ENCODE measurements around the gene RCCD1. TPM values are rescaled to one million over a fixed set of nuclear protein-coding genes. Genes with fewer than 3 reads are reported as not detected.

Gene RCCD1
- total RNA-seq, 1 experiment from 2014 or later, result 27.5 TPM

- no peaks in the 10 kb centered on the region for H3K27me3 ChIP-seq
- H3K4me3 ChIP-seq, result no peak overlapping the region
- DNase-seq, result no peak
- peaks cover 90% of the 10 kb centered on the region for H3K36me3 ChIP-seq
- no peaks in the 10 kb centered on the region for H3K9me3 ChIP-seq
Observed at GRCh38 chr15:90974216-90974615, 19.5 kb downstream of the RCCD1 start.

GRCh38 chr15:90979582-90979981 lies 24.9 kb downstream of the RCCD1 start:
- no peaks in the 10 kb centered on the region for H3K27me3 ChIP-seq
- H3K4me3 ChIP-seq, result no peak overlapping the region
- no peak for DNase-seq
- peaks cover 96% of the 10 kb centered on the region for H3K36me3 ChIP-seq
- no peaks in the 10 kb centered on the region for H3K9me3 ChIP-seq

GRCh38 chr15:90981681-90982080 lies 27.0 kb downstream of the RCCD1 start:
- H3K9me3 ChIP-seq, result no peaks in the 10 kb centered on the region
- H3K36me3 ChIP-seq, result peaks cover 88% of the 10 kb centered on the region
- H3K27me3 ChIP-seq, result no peaks in the 10 kb centered on the region
- DNase-seq, result no peak
- no peak overlapping the region for H3K4me3 ChIP-seq

- H3K27me3 ChIP-seq, result no peaks in the 10 kb centered on the region
- no peaks in the 10 kb centered on the region for H3K9me3 ChIP-seq
- DNase-seq, result no peak
- peaks cover 83% of the 10 kb centered on the region for H3K36me3 ChIP-seq
- H3K4me3 ChIP-seq, result no peak overlapping the region
Observed at GRCh38 chr15:90982135-90982534, 27.5 kb downstream of the RCCD1 start.

GRCh38 chr15:90986790-90987507 lies 32.3 kb downstream of the RCCD1 start:
- H3K36me3 ChIP-seq, result peaks cover 55% of the 10 kb centered on the region
- H3K9me3 ChIP-seq, result no peaks in the 10 kb centered on the region
- no peak overlapping the region for H3K4me3 ChIP-seq
- no peak for DNase-seq
- H3K27me3 ChIP-seq, result no peaks in the 10 kb centered on the region

DNA sequence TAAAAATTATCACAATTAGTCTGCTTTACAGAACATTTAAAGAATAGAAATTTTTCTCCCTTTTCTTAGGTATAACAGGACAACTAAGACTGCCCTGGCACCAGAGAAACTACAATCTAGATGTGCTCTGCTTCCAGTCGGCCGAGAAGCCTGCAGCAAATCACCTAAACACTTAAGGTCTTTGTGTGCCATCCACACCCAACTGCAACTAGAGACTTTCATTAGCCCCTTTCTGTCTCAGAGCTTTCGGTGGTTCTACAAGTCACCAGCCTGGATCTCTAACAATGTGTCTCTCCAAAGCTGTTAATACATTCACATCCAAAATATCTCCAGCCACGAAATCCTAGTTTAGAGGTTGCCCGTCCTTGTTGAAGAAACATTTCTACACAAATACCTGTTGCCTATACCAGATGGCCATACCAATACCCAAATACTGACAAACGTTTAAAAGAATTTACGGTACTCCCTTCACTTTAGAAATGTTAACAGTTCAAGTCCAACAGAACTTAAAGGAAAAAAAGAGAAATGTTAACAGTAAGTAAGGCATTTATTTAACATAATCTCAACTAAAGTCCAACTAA lies 33.0 kb downstream of the RCCD1 start:
- H3K9me3 ChIP-seq, result no peaks in the 10 kb centered on the region
- no peak overlapping the region for H3K4me3 ChIP-seq
- H3K27me3 ChIP-seq, result no peaks in the 10 kb centered on the region
- no peak for DNase-seq
- peaks cover 55% of the 10 kb centered on the region for H3K36me3 ChIP-seq

DNA sequence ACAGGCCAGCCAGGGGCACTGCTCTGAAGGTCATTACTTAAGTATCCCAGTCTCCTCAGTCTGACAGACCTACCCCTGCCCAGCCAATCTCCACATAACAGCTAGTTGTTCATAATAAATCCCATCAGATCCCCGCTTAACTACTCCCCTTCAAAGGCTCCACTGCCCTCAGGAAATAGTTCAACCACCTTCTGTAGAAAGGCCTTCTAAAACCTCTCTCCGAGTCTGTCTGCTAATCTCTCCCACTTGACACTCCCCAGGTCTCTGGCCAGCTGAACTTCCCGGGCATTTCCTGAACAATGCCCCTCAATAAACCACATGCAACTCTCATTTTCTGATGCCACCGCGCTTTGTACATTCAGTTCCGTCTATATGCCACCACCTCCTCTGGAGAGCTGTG lies 33.6 kb downstream of the RCCD1 start:
- 0 out of 2 replicates have a peak overlapping the region, but pooled peaks have one; percentile 1 for H3K4me3 ChIP-seq
- H3K36me3 ChIP-seq, result peaks cover 50% of the 10 kb centered on the region
- no peaks in the 10 kb centered on the region for H3K27me3 ChIP-seq
- DNase-seq, result no peak
- H3K9me3 ChIP-seq, result no peaks in the 10 kb centered on the region

DNA sequence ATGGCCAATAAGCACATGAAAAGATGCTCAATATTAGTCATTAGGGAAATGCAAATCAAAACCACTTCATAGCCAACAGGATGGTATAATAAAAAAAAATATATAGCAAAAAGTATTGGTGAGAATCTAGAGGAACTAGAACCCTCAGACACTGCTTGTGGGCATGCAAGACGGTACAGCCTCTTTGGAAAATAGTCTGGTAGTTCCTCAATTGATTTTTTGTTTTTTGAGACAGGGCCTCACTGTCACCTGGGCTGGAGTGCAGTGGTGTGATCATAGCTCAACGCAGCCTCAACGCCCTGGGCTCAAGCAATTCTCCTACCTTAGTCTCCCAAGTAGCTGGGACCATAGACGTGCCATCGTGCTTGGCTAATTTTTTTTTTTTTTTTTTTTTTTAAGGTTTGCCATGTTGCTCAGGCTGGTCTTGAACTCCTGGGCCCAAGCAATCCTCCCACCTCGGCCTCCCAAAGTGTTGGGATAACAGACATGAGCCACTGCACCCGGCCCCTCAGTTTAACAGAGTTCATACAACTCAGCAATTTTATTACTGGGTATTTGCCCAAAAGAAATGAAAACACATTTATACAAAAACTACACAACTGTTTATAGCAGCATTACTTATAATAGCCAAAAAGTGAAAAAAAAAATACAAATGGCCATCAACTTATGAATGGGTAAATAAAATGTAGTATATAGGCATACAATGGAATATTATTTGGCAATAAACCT lies 34.5 kb downstream of the RCCD1 start:
- H3K27me3 ChIP-seq, result no peaks in the 10 kb centered on the region
- no peak for DNase-seq
- no peak overlapping the region for H3K4me3 ChIP-seq
- no peaks in the 10 kb centered on the region for H3K9me3 ChIP-seq
- peaks cover 42% of the 10 kb centered on the region for H3K36me3 ChIP-seq

- no peak for DNase-seq
- Histone ChIP-seq H3K9me3 (no peaks in the 10 kb centered on the region), H3K27me3 (no peaks in the 10 kb centered on the region), H3K4me3 (no peak overlapping the region), H3K36me3 (peaks cover 36% of the 10 kb centered on the region)
Observed at GRCh38 chr15:90990446-90990845, 35.8 kb downstream of the RCCD1 start.

DNA sequence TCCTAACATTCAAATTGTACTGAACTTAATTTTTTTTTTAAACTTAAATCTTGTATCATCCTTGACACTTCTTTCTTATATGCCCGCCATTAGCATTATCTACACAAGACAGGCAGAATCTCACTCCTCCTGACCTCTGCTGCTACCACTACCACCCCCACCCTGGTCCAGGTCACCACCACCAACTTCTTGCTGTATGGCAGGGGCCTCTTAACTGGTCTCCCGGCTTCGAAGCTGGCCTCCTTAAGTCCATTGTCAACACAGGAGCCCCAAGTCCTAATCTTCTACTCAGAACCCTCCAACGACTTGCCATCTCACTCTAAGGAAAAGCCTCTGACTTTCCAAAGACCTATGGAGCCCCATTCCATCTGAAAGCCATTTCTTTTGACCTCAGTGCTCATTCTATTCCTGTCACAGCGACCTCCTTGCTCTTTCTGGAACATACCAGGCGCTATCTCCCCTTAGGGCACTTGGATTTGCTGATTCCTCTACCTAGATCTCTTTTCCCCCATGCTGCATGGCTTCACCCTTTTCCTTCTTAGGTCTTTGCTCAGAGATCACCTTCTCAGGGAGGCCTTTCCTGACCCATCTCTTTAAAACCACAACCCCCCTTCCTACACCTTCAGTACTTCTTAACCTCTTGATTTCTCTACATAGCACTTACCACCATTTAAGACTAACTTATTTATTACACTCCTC lies 37.1 kb downstream of the RCCD1 start:
- peak overlapping the region; percentile 94; the same call in 1 of the 2 replicates for H3K4me3 ChIP-seq
- peaks cover 26% of the 10 kb centered on the region for H3K36me3 ChIP-seq
- H3K27me3 ChIP-seq, result no peaks in the 10 kb centered on the region
- DNase-seq, result no peak
- H3K9me3 ChIP-seq, result no peaks in the 10 kb centered on the region

- Histone ChIP-seq H3K9me3 (no peaks in the 10 kb centered on the region), H3K4me3 (peak overlapping the region; percentile 94), H3K27me3 (no peaks in the 10 kb centered on the region), H3K36me3 (peaks cover 29% of the 10 kb centered on the region)
- DNase-seq, result peak; percentile 16
Observed at GRCh38 chr15:90994059-90994416, 39.4 kb downstream of the RCCD1 start.

- Histone ChIP-seq H3K9me3 (no peaks in the 10 kb centered on the region), H3K27me3 (no peaks in the 10 kb centered on the region), H3K36me3 (peaks cover 33% of the 10 kb centered on the region), H3K4me3 (peak within 1 kb of the TSS; percentile 94)
- DNase-seq, result peak; percentile 99
Observed at GRCh38 chr15:90994417-90995311, 40.0 kb downstream of the RCCD1 start, which contains the start of gene PRC1. PRC1 (minus strand) TSS chr15:90994535; CDS start chr15:90994417, 118 bp downstream.

- Histone ChIP-seq H3K27me3 (no peaks in the 10 kb centered on the region), H3K9me3 (no peaks in the 10 kb centered on the region), H3K36me3 (peaks cover 35% of the 10 kb centered on the region), H3K4me3 (no peak overlapping the region)
- DNase-seq, result no peak
Observed at GRCh38 chr15:90998737-90999136, 44.1 kb downstream of the RCCD1 start.

- H3K36me3 ChIP-seq, result peaks cover 35% of the 10 kb centered on the region
- H3K27me3 ChIP-seq, result no peaks in the 10 kb centered on the region
- DNase-seq, result no peak
- H3K9me3 ChIP-seq, result no peaks in the 10 kb centered on the region
- no peak overlapping the region for H3K4me3 ChIP-seq
Observed at GRCh38 chr15:91001209-91001608, 46.5 kb downstream of the RCCD1 start.

GRCh38 chr15:91007266-91007665 lies 52.6 kb downstream of the RCCD1 start:
- no peak overlapping the region for H3K4me3 ChIP-seq
- H3K27me3 ChIP-seq, result no peaks in the 10 kb centered on the region
- H3K9me3 ChIP-seq, result no peaks in the 10 kb centered on the region
- DNase-seq, result no peak
- H3K36me3 ChIP-seq, result peaks cover 33% of the 10 kb centered on the region

All from MG63 (cell line).